Measurements from ENCODE around the gene MEIS2.

MEIS2 gene

DNA sequence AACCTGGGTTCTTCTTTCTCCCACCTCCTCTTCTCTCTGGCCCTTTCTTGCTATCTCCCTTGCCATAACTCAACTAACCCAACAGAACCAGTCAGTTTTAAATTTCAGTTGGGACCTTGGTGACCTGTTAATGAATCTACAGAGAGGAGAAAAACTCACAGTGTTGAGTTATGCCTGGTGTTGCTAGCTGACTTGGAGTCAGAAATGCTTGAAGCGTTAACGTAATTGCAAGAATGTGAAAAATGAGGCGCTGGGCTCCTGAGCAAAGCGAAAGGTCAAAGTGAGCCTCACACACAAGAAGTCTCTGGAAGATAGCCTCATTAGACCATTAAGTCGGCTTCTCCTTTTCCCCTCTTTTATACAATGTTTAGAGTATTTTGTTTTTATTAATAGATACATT lies 18.4 kb downstream of the MEIS2 start:
- Histone ChIP-seq H3K36me3 (ENCODE audit: insufficient read depth, low read length) (peaks cover 82% of the 10 kb centered on the region), H3K4me2 (ENCODE audit: low read length) (no peak overlapping the region), H3K9me3 (ENCODE audit: low read length) (no peaks in the 10 kb centered on the region), H4K20me1 (ENCODE audit: insufficient read depth, low read length) (no peaks in the 10 kb centered on the region), H3K9me2 (ENCODE audit: low read depth, low read length) (no peaks in the 10 kb centered on the region), H3K4me1 (ENCODE audit: insufficient read depth, low read length, severe bottlenecking) (peaks cover 20% of the 10 kb centered on the region), H3K9ac (ENCODE audit: low read length) (no peak overlapping the region), H3K27me3 (ENCODE audit: insufficient read depth, low read length) (no peaks in the 10 kb centered on the region), H3K4me3 (ENCODE audit: low read depth, low read length, poor library complexity, severe bottlenecking) (no peak overlapping the region), H2AFZ (ENCODE audit: low read length) (no peak overlapping the region), H3K27ac (ENCODE audit: low read depth, low read length, poor library complexity, severe bottlenecking) (no peak overlapping the region), H3F3A (ENCODE audit: insufficient read depth, low read length) (no peaks in the 10 kb centered on the region), H3K79me2 (ENCODE audit: insufficient read depth, low read length) (peaks cover 15% of the 10 kb centered on the region; the same call in 1 of the 2 replicates)
- TF ChIP-seq, protein P1, sequence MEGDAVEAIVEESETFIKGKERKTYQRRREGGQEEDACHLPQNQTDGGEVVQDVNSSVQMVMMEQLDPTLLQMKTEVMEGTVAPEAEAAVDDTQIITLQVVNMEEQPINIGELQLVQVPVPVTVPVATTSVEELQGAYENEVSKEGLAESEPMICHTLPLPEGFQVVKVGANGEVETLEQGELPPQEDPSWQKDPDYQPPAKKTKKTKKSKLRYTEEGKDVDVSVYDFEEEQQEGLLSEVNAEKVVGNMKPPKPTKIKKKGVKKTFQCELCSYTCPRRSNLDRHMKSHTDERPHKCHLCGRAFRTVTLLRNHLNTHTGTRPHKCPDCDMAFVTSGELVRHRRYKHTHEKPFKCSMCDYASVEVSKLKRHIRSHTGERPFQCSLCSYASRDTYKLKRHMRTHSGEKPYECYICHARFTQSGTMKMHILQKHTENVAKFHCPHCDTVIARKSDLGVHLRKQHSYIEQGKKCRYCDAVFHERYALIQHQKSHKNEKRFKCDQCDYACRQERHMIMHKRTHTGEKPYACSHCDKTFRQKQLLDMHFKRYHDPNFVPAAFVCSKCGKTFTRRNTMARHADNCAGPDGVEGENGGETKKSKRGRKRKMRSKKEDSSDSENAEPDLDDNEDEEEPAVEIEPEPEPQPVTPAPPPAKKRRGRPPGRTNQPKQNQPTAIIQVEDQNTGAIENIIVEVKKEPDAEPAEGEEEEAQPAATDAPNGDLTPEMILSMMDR (IDR thresholded peaks at IDR 0.05; ENCODE audit: low read length): no peak
- no peak for TF ChIP-seq EZH2 (IDR thresholded peaks at IDR 0.05; ENCODE audit: borderline replicate concordance, low read length)

DNA sequence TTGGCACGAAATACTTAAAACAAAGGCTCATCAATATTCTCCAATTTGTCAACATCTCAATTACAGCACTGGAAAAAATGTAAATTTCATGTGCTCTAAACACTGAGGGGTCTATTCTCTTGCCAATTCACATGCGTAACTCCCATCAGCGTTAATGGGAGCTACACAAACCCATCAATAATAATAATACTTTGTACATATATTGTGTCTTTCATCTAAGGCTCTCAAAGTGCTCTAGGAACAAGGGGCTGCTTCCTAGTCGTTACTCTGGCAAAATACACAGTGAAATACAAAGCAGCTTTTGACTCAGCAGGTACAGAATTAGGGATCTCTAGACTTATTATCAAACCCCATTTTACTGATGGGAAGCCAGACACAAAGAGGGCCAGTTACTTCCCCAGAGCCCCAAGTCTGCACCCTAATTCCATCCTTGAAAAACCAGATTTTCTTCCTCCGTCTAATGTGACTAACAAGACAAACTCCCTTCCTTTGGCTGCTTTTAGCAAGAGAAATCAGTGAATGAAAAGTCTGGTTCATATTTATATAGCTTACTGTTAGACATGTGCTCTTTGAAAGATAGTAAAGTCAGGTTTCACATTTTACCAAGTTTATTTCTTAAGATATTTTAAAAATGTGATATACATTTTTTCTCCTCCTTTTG lies 20.0 kb downstream of the MEIS2 start:
- Histone ChIP-seq H3K27me3 (ENCODE audit: insufficient read depth, low read length) (no peaks in the 10 kb centered on the region), H3K9me3 (ENCODE audit: low read length) (no peaks in the 10 kb centered on the region), H2AFZ (ENCODE audit: low read length) (no peak overlapping the region), H3K9ac (ENCODE audit: low read length) (no peak overlapping the region), H3K4me3 (ENCODE audit: low read depth, low read length, poor library complexity, severe bottlenecking) (no peak overlapping the region), H3K4me1 (ENCODE audit: insufficient read depth, low read length, severe bottlenecking) (peaks cover 27% of the 10 kb centered on the region), H3K9me2 (ENCODE audit: low read depth, low read length) (no peaks in the 10 kb centered on the region), H4K20me1 (ENCODE audit: insufficient read depth, low read length) (no peaks in the 10 kb centered on the region), H3F3A (ENCODE audit: insufficient read depth, low read length) (no peaks in the 10 kb centered on the region), H3K4me2 (ENCODE audit: low read length) (no peak overlapping the region), H3K36me3 (ENCODE audit: insufficient read depth, low read length) (peaks cover 70% of the 10 kb centered on the region), H3K79me2 (ENCODE audit: insufficient read depth, low read length) (peaks cover 7% of the 10 kb centered on the region; the same call in 1 of the 2 replicates), H3K27ac (ENCODE audit: low read depth, low read length, poor library complexity, severe bottlenecking) (no peak overlapping the region)
- TF ChIP-seq EZH2 (IDR thresholded peaks at IDR 0.05; ENCODE audit: borderline replicate concordance, low read length): no peak
- TF ChIP-seq, protein P1 (IDR thresholded peaks at IDR 0.05; ENCODE audit: low read length): no peak

DNA sequence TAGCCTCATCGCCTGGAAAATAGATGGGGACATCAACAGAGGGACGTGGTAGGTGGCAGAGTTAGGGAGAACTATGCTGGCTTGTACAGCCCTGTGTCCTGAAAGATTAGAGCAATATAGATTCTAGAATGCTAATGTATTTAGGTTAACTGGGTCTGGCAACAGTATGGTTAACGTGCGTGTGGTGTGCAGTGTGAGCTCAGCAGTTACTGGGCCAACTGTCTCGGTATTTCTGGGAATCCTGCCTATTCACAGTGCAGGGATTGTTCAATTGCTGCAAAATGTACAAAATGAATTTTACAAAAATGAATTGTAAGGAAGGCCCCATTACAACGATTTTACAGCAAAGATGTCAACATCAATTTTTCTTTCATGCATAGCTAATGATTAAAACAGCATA lies 20.6 kb downstream of the MEIS2 start:
- Histone ChIP-seq H3K9me2 (ENCODE audit: low read depth, low read length) (no peaks in the 10 kb centered on the region), H3K27ac (ENCODE audit: low read depth, low read length, poor library complexity, severe bottlenecking) (no peak overlapping the region), H3K9me3 (ENCODE audit: low read length) (no peaks in the 10 kb centered on the region), H2AFZ (ENCODE audit: low read length) (no peak overlapping the region), H3K4me3 (ENCODE audit: low read depth, low read length, poor library complexity, severe bottlenecking) (no peak overlapping the region), H3K9ac (ENCODE audit: low read length) (no peak overlapping the region), H4K20me1 (ENCODE audit: insufficient read depth, low read length) (no peaks in the 10 kb centered on the region), H3K27me3 (ENCODE audit: insufficient read depth, low read length) (no peaks in the 10 kb centered on the region), H3F3A (ENCODE audit: insufficient read depth, low read length) (no peaks in the 10 kb centered on the region), H3K4me1 (ENCODE audit: insufficient read depth, low read length, severe bottlenecking) (peaks cover 30% of the 10 kb centered on the region), H3K36me3 (ENCODE audit: insufficient read depth, low read length) (peaks cover 69% of the 10 kb centered on the region), H3K4me2 (ENCODE audit: low read length) (no peak overlapping the region), H3K79me2 (ENCODE audit: insufficient read depth, low read length) (peaks cover 7% of the 10 kb centered on the region; the same call in 1 of the 2 replicates)
- TF ChIP-seq, protein P1 (IDR thresholded peaks at IDR 0.05; ENCODE audit: low read length): no peak
- TF ChIP-seq EZH2 (IDR thresholded peaks at IDR 0.05; ENCODE audit: borderline replicate concordance, low read length): no peak

Data from OCI-LY1 (cell line).